ENCODE measurements around the gene TGFBI.

Gene TGFBI

GRCh38 chr5:136079195-136079985, 50.6 kb downstream of the TGFBI start:
- peak; percentile 33 for TF ChIP-seq CTCF (IDR thresholded peaks at IDR 0.05; ENCODE audit: insufficient read depth, low read length, poor library complexity, severe bottlenecking)
- Histone ChIP-seq H3K36me3 (ENCODE audit: control insufficient read depth, insufficient read depth, low read length) (no peaks in the 10 kb centered on the region), H3K27me3 (replicated peaks; ENCODE audit: control insufficient read depth, insufficient read depth, low read length) (no peaks in the 10 kb centered on the region; the same call in 1 of the 2 replicates), H3K4me3 (replicated peaks; ENCODE audit: low read depth, low read length) (peak overlapping the region; percentile 54)
- no peak for DNase-seq (ENCODE audit: extremely low read depth, insufficient read length)

DNA sequence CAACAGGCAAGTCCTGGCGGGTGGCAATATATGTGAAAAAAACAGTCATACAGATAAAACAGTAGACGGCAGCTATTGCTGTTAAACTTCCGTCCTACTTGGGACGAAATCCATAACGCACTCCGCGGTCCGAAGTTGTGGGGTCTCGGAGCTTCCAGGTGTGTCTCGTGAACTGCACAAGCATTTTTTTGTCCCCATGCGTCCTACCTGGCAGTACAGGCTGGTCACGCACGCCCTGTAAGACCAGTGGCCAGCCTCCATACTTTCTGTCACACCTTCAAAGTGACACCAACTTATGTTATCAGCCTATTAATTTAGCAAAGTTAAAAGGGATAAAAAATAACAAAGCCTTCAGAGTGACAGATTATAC, 51.3 kb downstream of the TGFBI start:
- Histone ChIP-seq H3K4me3 (replicated peaks; ENCODE audit: low read depth, low read length) (peak overlapping the region; percentile 54), H3K36me3 (ENCODE audit: control insufficient read depth, insufficient read depth, low read length) (no peaks in the 10 kb centered on the region), H3K27me3 (replicated peaks; ENCODE audit: control insufficient read depth, insufficient read depth, low read length) (no peaks in the 10 kb centered on the region; the same call in 1 of the 2 replicates)
- no peak for DNase-seq (ENCODE audit: extremely low read depth, insufficient read length)
- no peak for TF ChIP-seq CTCF (IDR thresholded peaks at IDR 0.05; ENCODE audit: insufficient read depth, low read length, poor library complexity, severe bottlenecking)

DNA sequence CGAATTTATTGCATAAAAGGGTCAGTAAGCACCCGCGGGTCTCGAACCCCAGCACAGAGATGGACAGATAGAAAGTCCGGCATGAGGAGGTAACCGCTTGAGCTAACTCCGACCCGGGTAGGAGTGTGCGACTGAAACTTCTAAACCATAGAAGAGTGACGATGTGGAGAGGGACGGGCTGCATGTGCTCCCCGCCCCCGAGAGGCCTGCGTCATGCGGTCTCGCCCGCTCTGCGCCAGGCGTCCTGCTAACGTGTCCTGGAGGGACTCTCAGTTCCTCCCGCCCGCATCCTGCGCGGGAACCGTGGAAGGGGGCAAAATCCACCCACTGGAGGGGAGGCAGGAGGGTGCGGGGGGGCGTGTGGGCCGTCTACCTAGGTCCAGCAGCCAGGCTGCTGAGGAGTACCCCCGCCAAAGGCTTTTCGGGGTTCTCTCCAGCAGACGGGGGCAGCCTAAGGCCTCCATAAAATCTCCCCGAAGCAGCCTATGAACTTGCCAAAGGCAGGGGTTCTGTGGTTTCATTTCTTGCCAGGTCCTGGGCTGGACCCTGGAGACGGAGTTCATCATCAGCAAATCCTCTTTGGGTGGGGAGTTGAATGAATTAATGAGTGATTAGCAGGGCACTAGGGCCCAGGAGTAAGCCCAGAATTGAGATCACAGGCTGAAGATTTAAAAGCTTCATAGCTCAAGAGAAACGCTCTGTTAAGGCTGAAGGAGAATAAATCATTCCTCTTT, 51.9 kb downstream of the TGFBI start:
- no peak for TF ChIP-seq CTCF (IDR thresholded peaks at IDR 0.05; ENCODE audit: insufficient read depth, low read length, poor library complexity, severe bottlenecking)
- peak; percentile 85 for DNase-seq (ENCODE audit: extremely low read depth, insufficient read length)
- Histone ChIP-seq H3K27me3 (replicated peaks; ENCODE audit: control insufficient read depth, insufficient read depth, low read length) (no peaks in the 10 kb centered on the region; the same call in 1 of the 2 replicates), H3K4me3 (replicated peaks; ENCODE audit: low read depth, low read length) (peak overlapping the region; percentile 54), H3K36me3 (ENCODE audit: control insufficient read depth, insufficient read depth, low read length) (no peaks in the 10 kb centered on the region)

DNA sequence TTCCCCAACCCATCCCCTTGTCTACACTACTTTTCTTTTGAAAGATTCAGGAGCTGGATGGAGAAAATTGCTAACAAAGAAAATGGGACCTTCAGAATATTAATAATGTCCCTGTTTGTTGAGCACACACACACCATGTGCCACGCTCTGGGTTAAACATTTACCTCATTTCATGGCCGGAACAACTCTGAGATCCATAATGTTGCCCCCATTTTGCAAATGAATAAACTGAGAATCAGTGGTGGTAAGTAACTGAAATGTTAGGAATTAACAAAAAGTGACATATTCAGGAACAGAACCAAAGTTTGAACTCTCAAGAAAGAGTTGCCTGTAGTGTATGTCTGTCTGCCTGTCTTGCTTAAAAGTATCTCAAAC, 52.4 kb downstream of the TGFBI start:
- DNase-seq (ENCODE audit: extremely low read depth, insufficient read length), result no peak
- no peak overlapping the region for H3K4me3 ChIP-seq (replicated peaks; ENCODE audit: low read depth, low read length)

More for the DNA sequence above, 52.4 kb downstream of the TGFBI start:
- Histone ChIP-seq H3K27me3 (replicated peaks; ENCODE audit: control insufficient read depth, insufficient read depth, low read length) (no peaks in the 10 kb centered on the region; the same call in 1 of the 2 replicates), H3K36me3 (ENCODE audit: control insufficient read depth, insufficient read depth, low read length) (no peaks in the 10 kb centered on the region)
- no peak for TF ChIP-seq CTCF (IDR thresholded peaks at IDR 0.05; ENCODE audit: insufficient read depth, low read length, poor library complexity, severe bottlenecking)

All from GM06990 (cell line).